ENCODE results near the gene PTBP3. TPM values are rescaled to one million over a fixed set of nuclear protein-coding genes. Genes with fewer than 3 reads are reported as not detected.

PTBP3 gene
- total RNA-seq, 2 experiments from 2014 or later = 98.9 to 176 TPM

DNA sequence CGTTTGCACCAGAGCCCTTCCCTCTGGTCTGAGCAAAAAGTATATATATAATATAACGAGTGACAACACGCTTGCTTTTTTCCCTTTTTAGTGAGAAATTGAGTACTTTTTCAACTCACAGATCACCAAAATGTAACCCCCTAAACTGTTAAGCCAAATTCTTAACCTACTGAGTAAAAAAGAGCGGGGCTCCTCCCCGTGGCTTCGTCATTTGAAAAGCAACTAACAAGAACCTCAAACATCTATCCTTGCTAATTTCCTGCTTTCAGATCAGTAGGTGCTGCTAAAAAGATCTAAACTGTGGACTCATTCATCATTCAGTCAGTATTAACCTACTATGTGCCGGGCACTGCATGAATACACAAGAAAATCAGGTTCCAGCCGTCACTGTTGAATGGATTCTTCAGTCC is 1.0 kb upstream of the PTBP3 start:
- intact Hi-C loops (cut with DNase I, micrococcal nuclease) = loop anchor here (1.0 to 5.0 kb wide), 8 partner anchors 26 to 702 kb away; partner anchors contain the start of gene DNAJC25 (in 1 of the 2)
- ATAC-seq = peak; percentile 33
- Mint-ChIP-seq H3K27me3 (no peaks in the 10 kb centered on the region), H3K36me3 (ENCODE audit: low read depth) (no peaks in the 10 kb centered on the region), H3K4me3 (peak overlapping the region; percentile 89), H3K4me1 (peaks cover 31% of the 10 kb centered on the region), H3K9me3 (ENCODE audit: low read depth) (no peaks in the 10 kb centered on the region), H3K27ac (peak overlapping the region; percentile 98)
- DNase-seq = peak; percentile 76
- CTCF ChIA-PET = interaction anchor here (1.0 to 1.4 kb wide), 3 partner anchors 10 to 45 kb away, joined by 4 to 6 read pairs (median 5); partner anchors contain the start of gene HSDL2
- POLR2A ChIA-PET = interaction anchor here (2.1 kb wide), 1 partner anchor 45 kb away, joined by 7 read pairs; the partner anchor contains the start of gene HSDL2

DNA sequence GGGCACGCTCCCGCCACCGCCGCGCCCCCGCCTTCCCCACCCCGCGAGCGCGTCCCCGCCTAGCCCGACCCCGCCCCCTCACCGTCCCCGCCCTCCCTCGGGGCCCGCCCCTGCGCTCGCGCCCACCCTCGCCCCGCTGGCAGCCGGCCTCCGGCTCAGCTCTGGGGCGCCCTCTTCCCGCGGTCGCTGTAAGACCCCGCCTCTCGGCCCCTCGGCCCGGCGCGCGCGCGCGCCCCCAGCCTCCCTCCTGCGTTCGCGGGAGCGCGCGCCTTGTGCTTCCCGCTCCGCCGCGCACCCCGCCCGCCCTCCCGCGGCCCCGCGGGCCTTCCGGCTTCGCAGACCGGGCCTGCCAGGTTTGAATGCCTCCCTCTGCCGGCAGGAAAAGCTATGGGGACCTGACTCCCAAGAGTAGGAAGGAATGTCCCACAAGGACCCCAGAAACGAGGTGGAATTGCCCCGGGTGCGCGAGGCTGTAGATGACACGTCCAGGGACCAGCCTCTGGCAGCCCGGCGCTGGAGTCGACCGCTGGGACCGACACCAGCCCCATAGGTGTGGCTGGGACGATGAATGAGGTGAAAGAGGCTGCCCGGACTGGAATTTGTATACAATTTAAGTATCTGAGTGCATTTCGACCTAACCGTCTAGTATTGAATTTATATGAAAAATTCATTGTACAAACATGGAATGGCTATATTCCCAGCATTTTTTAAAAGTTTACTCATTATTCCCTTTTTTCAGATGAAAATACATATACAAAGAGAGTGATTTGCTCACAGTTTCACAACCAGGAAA is 416 bp upstream of the PTBP3 start:
- H3K27me3 Mint-ChIP-seq = no peaks in the 10 kb centered on the region
- peak overlapping the region; percentile 98 for H3K27ac Mint-ChIP-seq
- POLR2A ChIA-PET = interaction anchor here (0.6 to 2.1 kb wide), 5 partner anchors 11 to 437 kb away, joined by 3 to 7 read pairs (median 4); partner anchors contain the start of genes HSDL2 and UGCG
- peak overlapping the region; percentile 89 for H3K4me3 Mint-ChIP-seq
- peak; percentile 97 for DNase-seq
- peak; percentile 84 for ATAC-seq
- CTCF ChIA-PET = interaction anchor here (0.6 to 1.4 kb wide), 4 partner anchors 45 to 340 kb away, joined by 3 to 6 read pairs (median 4); partner anchors contain the start of gene HSDL2
- peaks cover 33% of the 10 kb centered on the region for H3K4me1 Mint-ChIP-seq
- intact Hi-C loops (cut with DNase I, micrococcal nuclease) = loop anchor here (1.0 to 5.0 kb wide), 20 partner anchors 21 to 887 kb away; partner anchors contain the start of genes INIP (in 2 of the 2), SUSD1 (in 2 of the 2), DNAJC25 (in 1 of the 2) and FKBP15 (in 1 of the 2)
- H3K36me3 Mint-ChIP-seq (ENCODE audit: low read depth) = no peaks in the 10 kb centered on the region
- no peaks in the 10 kb centered on the region for H3K9me3 Mint-ChIP-seq (ENCODE audit: low read depth)

DNA sequence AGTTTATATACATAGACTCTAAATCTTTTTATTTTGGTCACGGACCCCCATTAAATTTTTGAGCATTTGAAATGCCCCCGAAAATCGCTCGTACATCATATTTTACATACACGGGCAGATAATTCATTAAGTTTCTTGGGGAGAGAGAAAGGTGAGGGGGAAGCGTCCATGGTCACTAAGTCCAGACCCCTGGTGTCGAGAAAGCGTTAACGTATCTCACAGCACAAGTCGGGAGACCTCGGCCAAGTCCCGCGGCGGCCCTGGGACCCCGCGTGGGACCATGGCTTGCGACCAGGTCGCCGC is 794 bp downstream of the PTBP3 start:
- peaks cover 43% of the 10 kb centered on the region for H3K4me1 Mint-ChIP-seq
- no peaks in the 10 kb centered on the region for H3K27me3 Mint-ChIP-seq
- peaks cover 2% of the 10 kb centered on the region for H3K9me3 Mint-ChIP-seq (ENCODE audit: low read depth)
- ATAC-seq (no peak), DNase-seq (no peak)
- peak overlapping the region; percentile 89 for H3K4me3 Mint-ChIP-seq
- ChIA-PET CTCF (interaction anchor here (0.8 to 1.9 kb wide), 4 partner anchors 12 to 212 kb away, joined by 3 to 10 read pairs (median 4); no protein-coding TSS in a partner anchor), POLR2A (interaction anchor here (0.6 to 2.1 kb wide), 3 partner anchors 36 to 220 kb away, joined by 3 to 7 read pairs (median 3); partner anchors contain the start of gene HSDL2)
- no peaks in the 10 kb centered on the region for H3K36me3 Mint-ChIP-seq (ENCODE audit: low read depth)
- H3K27ac Mint-ChIP-seq = peak overlapping the region; percentile 93
- intact Hi-C loops (cut with DNase I, micrococcal nuclease) = loop anchor here (2.0 to 5.0 kb wide), 8 partner anchors 35 to 700 kb away; partner anchors contain the start of genes DNAJC25 (in 1 of the 2), INIP (in 1 of the 2) and SUSD1 (in 1 of the 2)

DNA sequence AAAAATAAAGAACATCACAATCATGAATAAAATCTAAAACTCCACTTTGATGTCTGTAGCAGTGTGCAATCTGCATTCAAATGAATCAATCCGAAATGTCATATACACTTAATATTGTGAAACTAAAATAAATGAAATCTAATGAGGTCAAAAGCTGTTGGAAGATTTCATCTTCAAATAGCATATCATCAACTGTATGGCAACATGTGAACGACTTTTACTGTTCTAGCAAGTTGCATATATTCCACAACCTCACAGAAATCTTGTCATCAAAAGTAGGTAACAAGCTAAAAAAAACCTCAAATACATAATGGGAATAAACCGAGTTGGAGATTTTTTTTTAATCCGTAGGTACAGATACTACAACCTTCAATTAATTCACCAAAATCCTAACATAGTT is 1.2 kb downstream of the PTBP3 start:
- DNase-seq (no peak), ATAC-seq (no peak)
- peak overlapping the region; percentile 93 for H3K27ac Mint-ChIP-seq
- ChIA-PET POLR2A (interaction anchor here (0.8 to 2.1 kb wide), 2 partner anchors 47 to 219 kb away, joined by 3 to 7 read pairs; partner anchors contain the start of gene HSDL2), CTCF (interaction anchor here (0.8 to 1.9 kb wide), 5 partner anchors 12 to 212 kb away, joined by 3 to 10 read pairs (median 3); no protein-coding TSS in a partner anchor)
- H3K4me3 Mint-ChIP-seq = peak overlapping the region; percentile 89
- H3K27me3 Mint-ChIP-seq = no peaks in the 10 kb centered on the region
- peaks cover 47% of the 10 kb centered on the region for H3K4me1 Mint-ChIP-seq
- peaks cover 2% of the 10 kb centered on the region for H3K9me3 Mint-ChIP-seq (ENCODE audit: low read depth)
- no peaks in the 10 kb centered on the region for H3K36me3 Mint-ChIP-seq (ENCODE audit: low read depth)
- intact Hi-C loops (cut with DNase I, micrococcal nuclease) = loop anchor here (2.0 to 5.0 kb wide), 8 partner anchors 35 to 700 kb away; partner anchors contain the start of genes DNAJC25 (in 1 of the 2), INIP (in 1 of the 2) and SUSD1 (in 1 of the 2)

DNA sequence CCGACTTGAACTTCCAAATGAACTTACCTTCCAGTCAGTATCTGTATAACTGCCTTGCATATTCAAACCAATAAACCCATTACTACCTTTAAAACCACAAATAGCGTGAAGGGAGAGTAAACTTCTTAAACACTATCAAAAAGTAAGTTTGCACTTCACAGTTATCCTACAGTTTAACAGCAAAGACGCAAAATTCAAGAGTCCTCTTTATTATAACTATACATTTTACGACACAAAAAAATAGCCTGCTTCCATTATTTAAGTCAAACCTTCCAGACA is 1.8 kb downstream of the PTBP3 start:
- POLR2A ChIA-PET = no interaction called here
- peaks cover 47% of the 10 kb centered on the region for H3K4me1 Mint-ChIP-seq

DNA sequence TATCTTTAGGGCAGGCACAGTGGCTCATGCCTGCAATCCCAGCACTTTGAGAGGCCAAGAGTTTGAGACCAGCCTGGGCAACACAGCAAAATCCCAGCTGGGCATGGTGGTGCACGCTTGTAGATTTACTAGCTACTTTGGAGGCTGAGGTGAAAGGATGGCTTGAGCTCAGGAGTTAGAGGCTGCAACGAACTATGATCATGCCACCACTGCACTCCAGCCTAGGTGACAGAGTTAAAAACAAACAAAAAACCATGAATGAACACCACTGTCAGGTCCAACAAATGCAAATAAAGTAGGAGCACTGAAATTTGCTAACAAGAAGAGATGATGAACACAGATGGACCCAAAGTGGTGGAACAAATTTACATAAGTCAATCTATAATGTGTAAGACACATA is 4.9 kb downstream of the PTBP3 start:
- no peak overlapping the region for H3K4me3 Mint-ChIP-seq
- DNase-seq (no peak), ATAC-seq (no peak)
- intact Hi-C loops (cut with DNase I, micrococcal nuclease) = loop anchor here in 1 of 2 experiments (5.0 kb wide), 1 partner anchor 46 kb away; no protein-coding TSS in a partner anchor
- POLR2A ChIA-PET = interaction anchor here (0.9 kb wide), 1 partner anchor 7 kb away, joined by 3 read pairs; no protein-coding TSS in a partner anchor
- peak overlapping the region; percentile 47 for H3K27ac Mint-ChIP-seq
- CTCF ChIA-PET = interaction anchor here (0.7 to 2.1 kb wide), 7 partner anchors 9 to 104 kb away, joined by 3 to 8 read pairs (median 4); partner anchors contain the start of gene HSDL2
- peaks cover 20% of the 10 kb centered on the region for H3K36me3 Mint-ChIP-seq (ENCODE audit: low read depth)
- peaks cover 62% of the 10 kb centered on the region for H3K4me1 Mint-ChIP-seq
- H3K27me3 Mint-ChIP-seq = no peaks in the 10 kb centered on the region
- peaks cover 8% of the 10 kb centered on the region for H3K9me3 Mint-ChIP-seq (ENCODE audit: low read depth)

More for the DNA sequence above, 1.8 kb downstream of the PTBP3 start:
- Mint-ChIP-seq H3K36me3 (ENCODE audit: low read depth) (no peaks in the 10 kb centered on the region), H3K9me3 (ENCODE audit: low read depth) (peaks cover 2% of the 10 kb centered on the region), H3K27me3 (no peaks in the 10 kb centered on the region), H3K4me3 (peak overlapping the region; percentile 89), H3K27ac (peak overlapping the region; percentile 93)
- DNase-seq (no peak), ATAC-seq (no peak)
- intact Hi-C loops (cut with DNase I, micrococcal nuclease) = loop anchor here (2.0 to 5.0 kb wide), 6 partner anchors 15 to 699 kb away; partner anchors contain the start of gene DNAJC25 (in 1 of the 2)
- CTCF ChIA-PET = interaction anchor here (0.6 to 1.9 kb wide), 5 partner anchors 11 to 125 kb away, joined by 3 to 10 read pairs (median 4); no protein-coding TSS in a partner anchor

DNA sequence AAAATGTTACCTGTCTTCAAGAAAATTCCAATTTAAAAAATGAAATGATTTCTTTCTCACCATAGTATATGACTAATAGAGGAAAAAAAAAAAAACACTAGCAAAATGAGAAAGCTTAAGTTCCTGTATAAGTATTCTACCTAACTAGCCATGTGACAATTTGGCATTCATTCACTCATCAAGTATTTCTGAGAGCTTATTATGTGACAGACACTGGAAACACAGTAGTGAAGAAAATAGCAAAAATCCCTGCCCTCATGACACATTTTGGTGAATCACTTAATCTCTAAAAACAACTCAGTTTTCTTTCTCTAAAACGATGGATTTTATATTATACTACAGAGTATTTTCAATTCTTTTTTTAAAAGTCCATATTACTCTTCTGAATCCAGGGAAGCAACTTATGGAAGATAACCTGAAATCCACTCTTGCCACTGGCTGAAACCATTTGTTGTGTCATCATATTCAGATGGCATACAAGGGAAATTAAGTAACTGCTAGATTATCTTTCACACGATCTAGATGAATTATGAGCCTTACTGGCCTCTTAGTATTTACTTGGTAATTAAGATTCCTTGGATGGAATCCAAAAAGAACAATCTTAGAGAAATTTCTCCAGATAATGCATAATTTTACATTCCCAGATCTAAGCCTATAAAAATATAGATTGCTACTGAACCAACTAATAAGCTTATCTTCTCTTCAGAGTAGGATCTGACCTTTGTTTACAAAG is 5.5 kb downstream of the PTBP3 start:
- peaks cover 65% of the 10 kb centered on the region for H3K4me1 Mint-ChIP-seq
- peak; percentile 74 for ATAC-seq
- H3K4me3 Mint-ChIP-seq = no peak overlapping the region
- no peak for DNase-seq
- H3K27me3 Mint-ChIP-seq = no peaks in the 10 kb centered on the region
- H3K9me3 Mint-ChIP-seq (ENCODE audit: low read depth) = peaks cover 13% of the 10 kb centered on the region
- ChIA-PET POLR2A (interaction anchor here (0.6 to 1.4 kb wide), 4 partner anchors 27 to 183 kb away, joined by 3 to 10 read pairs (median 4); no protein-coding TSS in a partner anchor), CTCF (interaction anchor here (0.6 to 2.1 kb wide), 11 partner anchors 8 to 518 kb away, joined by 3 to 8 read pairs (median 4); partner anchors contain the start of gene HSDL2)
- peak overlapping the region; percentile 31 for H3K27ac Mint-ChIP-seq
- intact Hi-C loops (cut with DNase I, micrococcal nuclease) = loop anchor here in 1 of 2 experiments (5.0 kb wide), 1 partner anchor 46 kb away; no protein-coding TSS in a partner anchor
- peaks cover 27% of the 10 kb centered on the region for H3K36me3 Mint-ChIP-seq (ENCODE audit: low read depth)

DNA sequence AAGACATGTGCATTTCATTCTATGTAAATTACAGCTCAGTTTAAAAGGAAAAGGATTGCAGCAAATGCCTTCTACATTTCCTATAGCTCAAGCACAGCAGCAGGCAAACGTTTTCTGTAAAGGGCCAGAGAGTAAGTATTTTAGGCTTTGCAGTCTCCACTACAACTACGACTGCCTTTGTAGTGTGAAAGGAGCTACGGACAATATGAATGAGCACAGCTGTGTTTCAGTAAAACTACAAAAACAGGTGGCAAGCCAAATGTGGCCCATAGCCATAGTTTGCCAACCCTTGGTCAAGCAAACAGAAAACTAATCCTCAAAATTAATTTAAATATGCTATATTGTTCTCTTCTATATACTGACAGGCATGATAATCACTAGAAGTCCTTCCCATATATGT is 7.2 kb downstream of the PTBP3 start:
- peak overlapping the region; percentile 61 for H3K27ac Mint-ChIP-seq
- peaks cover 65% of the 10 kb centered on the region for H3K4me1 Mint-ChIP-seq
- H3K36me3 Mint-ChIP-seq (ENCODE audit: low read depth) = peaks cover 32% of the 10 kb centered on the region
- POLR2A ChIA-PET = no interaction called here
- peaks cover 16% of the 10 kb centered on the region for H3K9me3 Mint-ChIP-seq (ENCODE audit: low read depth)
- ATAC-seq (no peak), DNase-seq (no peak)
- CTCF ChIA-PET = interaction anchor here (1.1 to 1.8 kb wide), 2 partner anchors 19 to 229 kb away, joined by 5 read pairs; no protein-coding TSS in a partner anchor
- intact Hi-C loops (cut with DNase I, micrococcal nuclease) = loop anchor here in 1 of 2 experiments (5.0 kb wide), 1 partner anchor 44 kb away; no protein-coding TSS in a partner anchor
- H3K4me3 Mint-ChIP-seq = no peak overlapping the region
- H3K27me3 Mint-ChIP-seq = no peaks in the 10 kb centered on the region

DNA sequence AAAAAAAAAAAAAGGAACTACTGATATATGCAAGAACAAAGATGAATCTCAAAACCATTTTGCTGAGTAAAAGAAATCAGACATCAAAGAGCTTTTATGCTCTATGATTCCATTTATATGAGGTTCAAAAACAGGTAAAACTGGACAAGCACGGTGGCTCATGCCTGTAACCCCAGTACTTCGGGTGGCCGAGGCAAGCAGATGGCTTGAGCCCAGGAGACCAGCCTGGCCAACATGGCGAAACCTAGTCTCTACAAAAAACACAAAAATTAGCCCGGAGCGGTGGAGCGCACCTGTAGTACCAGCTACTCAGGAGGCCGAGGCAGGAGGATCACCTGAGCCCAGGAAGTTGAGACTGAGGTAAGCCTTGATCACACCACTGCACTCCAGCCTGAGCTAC is 7.8 kb downstream of the PTBP3 start:
- Mint-ChIP-seq H3K4me3 (no peak overlapping the region), H3K4me1 (peaks cover 62% of the 10 kb centered on the region), H3K36me3 (ENCODE audit: low read depth) (peaks cover 33% of the 10 kb centered on the region), H3K27me3 (no peaks in the 10 kb centered on the region), H3K9me3 (ENCODE audit: low read depth) (peaks cover 16% of the 10 kb centered on the region), H3K27ac (peak overlapping the region; percentile 61)
- no peak for DNase-seq
- CTCF ChIA-PET = interaction anchor here (1.1 kb wide), 1 partner anchor 18 kb away, joined by 5 read pairs; no protein-coding TSS in a partner anchor
- ATAC-seq = no peak
- POLR2A ChIA-PET = interaction anchor here (0.6 kb wide), 1 partner anchor 1084 kb away, joined by 3 read pairs; no protein-coding TSS in a partner anchor
- intact Hi-C loops (cut with DNase I, micrococcal nuclease) = loop anchor here in 1 of 2 experiments (5.0 kb wide), 1 partner anchor 43 kb away; no protein-coding TSS in a partner anchor

DNA sequence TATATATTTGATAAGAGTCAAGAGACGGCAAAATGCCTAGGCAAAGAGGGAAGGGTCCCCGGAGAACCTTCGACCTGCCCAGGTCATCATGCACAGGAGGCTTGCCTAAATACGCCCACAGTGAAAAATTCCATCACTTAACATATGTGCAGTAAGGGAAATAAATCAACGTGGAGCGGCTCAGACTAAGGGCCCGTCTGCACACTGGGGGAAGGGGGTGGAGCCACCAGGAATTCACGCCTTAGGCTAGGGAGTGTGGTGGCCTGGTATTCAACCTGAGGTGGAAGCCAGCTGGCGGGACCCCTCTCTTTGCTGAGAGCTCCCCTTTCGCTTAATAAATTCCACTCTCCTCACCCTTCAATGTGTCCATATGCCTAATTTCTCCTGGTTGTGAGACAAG is 8.3 kb downstream of the PTBP3 start:
- H3K27me3 Mint-ChIP-seq = no peaks in the 10 kb centered on the region
- POLR2A ChIA-PET = interaction anchor here (0.6 kb wide), 1 partner anchor 1085 kb away, joined by 3 read pairs; no protein-coding TSS in a partner anchor

More for the DNA sequence above, 8.3 kb downstream of the PTBP3 start:
- ATAC-seq (no peak), DNase-seq (no peak)
- CTCF ChIA-PET = interaction anchor here (1.1 kb wide), 1 partner anchor 18 kb away, joined by 5 read pairs; no protein-coding TSS in a partner anchor
- Mint-ChIP-seq H3K4me3 (no peak overlapping the region), H3K4me1 (peaks cover 58% of the 10 kb centered on the region), H3K9me3 (ENCODE audit: low read depth) (peaks cover 16% of the 10 kb centered on the region), H3K27ac (no peak overlapping the region), H3K36me3 (ENCODE audit: low read depth) (peaks cover 33% of the 10 kb centered on the region)
- intact Hi-C loops (cut with DNase I, micrococcal nuclease) = loop anchor here in 1 of 2 experiments (5.0 kb wide), 1 partner anchor 43 kb away; no protein-coding TSS in a partner anchor

Measured in activated CD4-positive, alpha-beta T cell treated with anti-CD3 and anti-CD28 coated beads for 36 hours (primary cell).